HG02840 (cell line): ENCODE results near the gene RAMP2.
"Not testable (repeated sequence)": the region's sequence is repeated elsewhere in the genome, so short reads cannot be mapped to it uniquely, and the experiment has no call there.

Experiments
- ATAC-seq: cut with Tn5 transposase; IDR thresholded peaks from one replicate; pipeline ENCODE4 v1.9.1; 2021; ENCODE audit warnings: mild to moderate bottlenecking, moderate library complexity, moderate number of reproducible peaks; ENCODE audit not compliant: unreplicated experiment, low FRiP score

The RAMP2 gene, protein sequence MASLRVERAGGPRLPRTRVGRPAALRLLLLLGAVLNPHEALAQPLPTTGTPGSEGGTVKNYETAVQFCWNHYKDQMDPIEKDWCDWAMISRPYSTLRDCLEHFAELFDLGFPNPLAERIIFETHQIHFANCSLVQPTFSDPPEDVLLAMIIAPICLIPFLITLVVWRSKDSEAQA

DNA sequence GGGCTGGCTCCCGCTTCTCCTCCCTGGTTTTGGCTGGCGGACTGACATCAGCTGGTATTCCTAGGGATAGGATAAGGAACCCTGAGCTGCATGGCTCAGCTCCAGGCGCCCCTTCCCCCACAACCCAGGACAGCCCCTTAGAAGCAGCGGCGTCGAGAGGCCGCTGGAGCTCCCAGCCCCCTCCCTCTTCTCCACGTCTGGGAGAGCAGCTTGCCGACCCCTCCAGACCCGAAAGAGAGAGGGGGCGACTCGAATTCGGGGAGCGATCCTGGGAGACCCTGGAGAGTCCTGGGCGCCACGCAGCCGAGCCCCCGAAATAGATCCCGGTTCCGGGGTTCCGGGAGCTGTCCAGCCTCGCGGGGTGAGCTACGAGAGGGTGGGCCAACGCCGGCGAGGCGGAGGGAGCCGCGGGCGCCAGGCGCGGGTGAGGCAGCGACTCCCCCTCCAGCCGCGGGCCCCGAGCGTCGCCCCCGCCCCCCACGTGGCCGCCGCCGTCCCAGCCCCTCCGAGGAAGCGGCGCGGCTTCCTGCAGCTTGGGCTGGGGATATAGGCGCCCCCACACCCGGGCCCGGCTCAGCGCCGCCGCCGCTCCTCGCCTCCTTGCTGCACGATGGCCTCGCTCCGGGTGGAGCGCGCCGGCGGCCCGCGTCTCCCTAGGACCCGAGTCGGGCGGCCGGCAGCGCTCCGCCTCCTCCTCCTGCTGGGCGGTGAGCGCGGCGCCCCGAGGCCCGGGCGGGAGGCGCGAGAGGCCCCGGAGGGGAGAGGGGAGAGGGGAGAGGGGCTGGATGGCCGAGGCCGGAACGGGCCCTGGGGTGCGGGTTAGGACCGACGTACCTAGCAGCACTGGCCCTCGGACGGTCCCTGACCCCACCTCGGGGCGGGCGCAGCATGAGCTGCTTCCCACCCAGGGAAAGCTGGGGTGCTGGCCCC is at the start of gene RAMP2:
Gene RAMP2 (plus strand): TSS at position 576 of the 930 bp plus-strand sequence. CDS start 35 bp downstream, at position 611.
- no peak for ATAC-seq

DNA sequence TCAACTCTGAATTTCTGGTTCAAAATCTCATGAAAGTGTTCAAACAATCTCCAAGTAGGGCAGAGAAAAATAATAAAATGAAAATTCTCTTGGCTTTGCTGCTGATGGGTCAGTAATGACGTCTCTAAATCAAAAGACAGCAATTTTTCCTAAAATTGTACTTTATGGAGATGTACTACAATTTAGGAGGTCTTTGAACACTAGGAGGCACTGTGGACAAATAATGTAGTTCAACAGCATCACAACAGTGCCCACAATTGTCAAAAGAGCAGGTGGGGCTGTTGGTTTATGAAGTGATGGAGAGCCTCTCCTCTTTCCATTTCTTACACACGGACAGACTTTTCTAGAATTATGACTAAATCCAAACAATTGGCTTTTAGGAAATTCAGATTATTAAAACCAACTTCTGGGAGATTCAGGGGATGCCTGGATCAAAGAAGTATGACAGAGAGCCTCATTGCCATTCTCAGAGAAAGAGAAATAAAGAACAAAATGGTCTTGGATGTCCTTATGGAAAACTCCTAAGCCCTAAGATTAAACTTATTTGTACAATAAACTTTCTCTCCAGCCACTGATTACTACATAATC is 39.9 kb upstream of the RAMP2 start:
- no peak for ATAC-seq

DNA sequence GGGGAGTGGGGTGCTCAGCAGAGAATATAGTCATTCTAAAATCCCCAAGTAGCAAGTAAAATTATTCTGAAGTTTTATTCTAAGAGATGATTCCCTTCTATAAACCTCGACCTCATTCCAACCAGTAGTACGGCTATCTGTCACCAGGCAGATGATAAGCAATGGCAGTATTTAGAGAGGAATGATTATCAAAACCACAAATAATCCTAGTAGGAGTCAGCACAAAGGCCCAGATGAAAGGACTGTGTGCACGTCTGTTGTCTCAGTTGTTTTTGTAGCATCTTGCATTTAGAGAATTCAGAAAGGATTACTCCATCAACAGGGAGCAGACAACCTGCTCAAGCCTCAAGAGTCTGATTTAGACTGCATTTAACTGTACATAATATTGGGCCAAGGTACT is 37.4 kb upstream of the RAMP2 start:
- no peak for ATAC-seq

DNA sequence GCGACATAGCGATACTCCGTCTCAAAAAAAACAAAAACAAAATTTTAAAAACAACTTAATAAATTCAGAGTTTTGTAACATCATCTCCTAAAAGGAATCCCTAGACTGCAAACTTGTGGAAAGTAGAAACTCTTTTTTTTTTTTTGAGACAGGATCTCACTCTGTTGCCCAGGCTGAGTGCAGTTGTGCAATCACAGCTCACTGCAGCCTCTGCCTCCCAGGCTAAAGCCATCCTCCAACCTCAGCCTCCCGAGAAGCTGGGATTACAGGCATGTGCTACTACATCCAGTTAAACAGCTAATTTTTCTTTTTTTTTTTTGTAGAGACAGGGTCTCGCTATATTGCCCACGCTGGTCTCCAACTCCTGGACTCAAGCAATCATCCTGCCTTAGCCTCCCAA is 35.9 kb upstream of the RAMP2 start:
- ATAC-seq, result no peak

DNA sequence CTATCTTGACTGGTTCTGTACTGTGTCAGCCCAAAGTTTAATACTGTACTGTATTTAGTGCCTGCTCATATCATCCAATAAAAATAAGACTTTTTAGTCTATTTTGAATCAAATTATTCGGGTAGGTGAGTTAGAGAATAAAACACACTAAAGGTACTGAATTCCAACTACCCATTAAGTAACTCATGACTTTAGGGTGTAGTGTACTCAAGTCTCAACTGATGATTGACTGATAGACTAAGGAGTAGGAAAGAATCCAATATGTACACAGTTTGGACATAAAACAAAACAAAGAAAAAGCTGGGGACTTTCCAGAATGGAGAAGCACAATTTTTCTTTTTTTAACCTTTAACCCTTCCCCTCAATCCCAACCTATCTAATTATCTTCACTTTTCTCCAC is 20.3 kb upstream of the RAMP2 start:
- ATAC-seq, result no peak

DNA sequence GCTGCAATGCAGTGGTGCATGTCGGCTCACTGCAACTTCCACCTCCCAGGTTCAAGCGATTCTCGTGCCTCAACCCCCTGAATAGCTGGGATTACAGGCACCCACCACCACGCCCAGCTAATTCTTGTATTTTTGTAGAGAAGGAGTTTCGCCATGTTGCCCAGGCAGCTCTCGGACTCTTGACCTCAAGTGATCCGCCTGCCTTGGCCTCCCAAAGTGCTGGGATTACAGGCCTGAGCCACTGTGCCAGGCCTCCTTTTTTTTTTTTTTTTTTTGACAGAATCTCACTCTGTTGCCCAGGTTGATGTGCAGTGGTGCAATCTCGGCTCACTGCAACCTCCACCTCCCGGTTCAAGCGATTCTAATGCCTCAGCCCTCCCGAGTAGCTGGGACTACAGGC is 18.1 kb upstream of the RAMP2 start:
- ATAC-seq, result not testable (repeated sequence)

DNA sequence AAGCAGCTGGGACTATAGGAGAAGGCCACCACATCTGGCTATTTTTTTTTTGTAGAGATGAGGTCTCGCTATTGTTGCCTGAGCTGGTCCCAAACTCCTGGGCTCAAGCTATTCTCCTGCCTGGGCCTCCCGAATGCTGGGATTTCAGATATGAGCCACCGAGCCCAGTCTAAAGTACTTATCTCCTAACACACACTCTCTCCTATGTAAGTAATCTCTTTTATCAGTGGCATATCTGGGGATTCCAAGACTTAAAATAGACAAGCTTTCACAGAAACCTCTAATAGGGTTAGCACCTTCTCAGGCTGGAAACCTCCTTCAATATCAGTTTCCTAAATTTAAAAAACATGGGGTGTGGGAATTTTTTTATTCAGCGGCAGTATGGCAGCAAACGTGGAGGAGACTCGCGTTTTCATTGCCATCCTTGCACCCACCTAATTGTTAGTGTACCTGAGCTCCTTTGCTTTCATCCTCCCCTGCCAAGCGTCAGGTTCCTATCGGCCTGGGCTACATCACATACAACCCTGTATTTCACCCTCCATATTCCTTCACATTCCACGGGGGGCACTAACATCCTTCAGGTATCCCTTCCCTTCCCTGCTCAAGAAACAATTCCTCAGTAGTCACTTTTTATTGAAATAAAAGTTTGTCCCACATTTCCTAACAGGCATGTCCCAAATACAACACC is 17.3 kb upstream of the RAMP2 start:
- no peak for ATAC-seq

DNA sequence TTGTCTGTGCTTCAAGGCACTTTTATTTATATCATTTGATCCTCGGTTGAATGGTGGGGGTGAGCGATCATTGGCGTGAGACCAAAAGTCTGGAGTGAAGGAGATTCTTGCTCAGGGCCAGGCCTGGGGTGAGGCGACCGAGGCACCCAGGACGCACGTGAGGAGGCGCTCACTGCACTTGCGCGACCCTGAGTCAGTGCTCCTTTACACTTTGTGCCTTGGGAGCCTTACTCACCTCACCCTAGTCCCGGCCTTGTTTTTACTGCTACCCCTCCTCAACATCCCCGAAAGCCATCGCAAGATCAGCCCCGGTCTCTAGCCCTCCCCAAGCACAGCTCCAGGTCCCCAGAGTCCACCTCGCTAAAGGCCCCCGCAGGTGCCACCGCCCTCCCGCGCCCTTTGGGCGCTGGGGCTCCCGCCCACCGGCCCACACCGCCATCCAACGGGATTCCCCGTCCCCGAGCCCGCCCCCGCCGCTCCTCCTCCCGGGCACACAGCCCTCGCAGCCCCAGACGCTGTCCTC is 16.7 kb upstream of the RAMP2 start:
- peak; percentile 35 for ATAC-seq

DNA sequence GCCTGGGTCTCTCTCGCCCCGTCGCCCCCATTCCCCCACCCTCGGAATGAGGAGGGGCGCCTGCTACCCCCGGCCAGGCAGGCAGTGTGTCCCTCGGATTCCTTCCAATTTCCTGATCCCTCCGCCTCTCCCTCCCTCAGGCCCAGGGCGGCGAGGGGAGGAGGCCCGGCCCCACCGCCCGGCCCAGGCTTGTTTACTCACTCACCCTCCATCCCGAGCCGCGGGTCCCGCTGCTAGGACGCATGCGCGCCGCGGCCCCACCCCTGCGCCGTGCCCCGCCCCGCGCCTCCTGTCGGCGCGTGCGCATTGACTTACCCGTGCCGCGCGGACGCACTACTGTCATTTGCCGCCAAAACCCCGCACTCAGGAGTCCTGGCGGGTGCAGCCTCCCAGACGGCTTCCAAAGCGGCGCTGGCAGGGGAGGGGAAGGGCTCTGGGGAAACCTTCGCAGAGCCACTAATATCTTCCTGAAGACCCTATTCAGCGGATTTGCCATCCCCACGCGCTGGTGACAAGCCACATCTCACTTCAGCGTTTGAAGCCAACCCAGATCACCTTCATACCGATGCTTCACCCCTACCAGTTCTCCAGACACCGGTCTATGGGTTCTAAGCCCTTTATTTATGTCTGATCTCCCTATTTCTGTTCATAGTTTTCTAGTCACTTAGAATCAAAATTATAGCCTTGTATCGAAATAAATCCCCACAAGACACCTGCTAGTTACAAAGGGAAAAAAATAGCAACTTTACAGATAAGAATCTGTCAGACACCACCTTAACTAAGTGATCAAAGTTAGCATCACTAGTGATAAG is 16.0 kb upstream of the RAMP2 start, which contains the start of gene EZH1:
Gene EZH1 (minus strand): TSS at position 235 of the 812 bp plus-strand sequence. CDS start 16,099 bp downstream, outside the sequence.
- ATAC-seq, result peak; percentile 81

DNA sequence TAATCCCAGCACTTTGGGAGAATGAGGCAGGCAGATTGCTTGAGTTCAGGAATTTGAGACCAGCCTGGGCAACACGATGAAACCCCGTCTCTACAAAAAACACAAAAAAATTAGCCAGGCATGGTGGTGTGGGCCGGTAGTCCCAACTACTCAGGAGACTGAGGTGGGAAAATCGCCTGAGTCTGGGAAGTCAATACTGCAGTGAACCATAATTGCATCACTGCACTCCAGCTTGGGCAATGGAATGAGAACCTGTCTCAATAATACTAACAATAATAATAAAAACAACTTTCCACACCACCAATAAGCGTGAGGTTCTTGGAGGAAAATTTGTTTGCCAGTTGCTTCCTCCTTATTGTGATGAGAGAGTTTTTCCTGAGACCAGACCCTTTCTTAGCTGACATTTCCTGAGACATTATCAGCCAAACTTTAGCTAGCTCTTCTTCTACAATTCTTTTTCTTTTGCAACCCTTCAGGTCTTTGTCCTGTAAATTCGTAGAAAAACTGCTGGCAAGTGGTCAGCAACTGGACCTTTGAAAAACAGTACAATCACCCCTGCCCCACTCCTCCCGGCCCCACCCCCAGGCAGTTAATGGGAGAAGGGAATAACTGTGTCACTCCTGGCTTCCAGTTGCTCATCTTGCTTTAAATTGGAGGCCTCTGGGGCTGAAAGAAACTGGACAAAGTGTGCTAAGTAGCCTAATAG is 12.7 kb upstream of the RAMP2 start:
- no peak for ATAC-seq

DNA sequence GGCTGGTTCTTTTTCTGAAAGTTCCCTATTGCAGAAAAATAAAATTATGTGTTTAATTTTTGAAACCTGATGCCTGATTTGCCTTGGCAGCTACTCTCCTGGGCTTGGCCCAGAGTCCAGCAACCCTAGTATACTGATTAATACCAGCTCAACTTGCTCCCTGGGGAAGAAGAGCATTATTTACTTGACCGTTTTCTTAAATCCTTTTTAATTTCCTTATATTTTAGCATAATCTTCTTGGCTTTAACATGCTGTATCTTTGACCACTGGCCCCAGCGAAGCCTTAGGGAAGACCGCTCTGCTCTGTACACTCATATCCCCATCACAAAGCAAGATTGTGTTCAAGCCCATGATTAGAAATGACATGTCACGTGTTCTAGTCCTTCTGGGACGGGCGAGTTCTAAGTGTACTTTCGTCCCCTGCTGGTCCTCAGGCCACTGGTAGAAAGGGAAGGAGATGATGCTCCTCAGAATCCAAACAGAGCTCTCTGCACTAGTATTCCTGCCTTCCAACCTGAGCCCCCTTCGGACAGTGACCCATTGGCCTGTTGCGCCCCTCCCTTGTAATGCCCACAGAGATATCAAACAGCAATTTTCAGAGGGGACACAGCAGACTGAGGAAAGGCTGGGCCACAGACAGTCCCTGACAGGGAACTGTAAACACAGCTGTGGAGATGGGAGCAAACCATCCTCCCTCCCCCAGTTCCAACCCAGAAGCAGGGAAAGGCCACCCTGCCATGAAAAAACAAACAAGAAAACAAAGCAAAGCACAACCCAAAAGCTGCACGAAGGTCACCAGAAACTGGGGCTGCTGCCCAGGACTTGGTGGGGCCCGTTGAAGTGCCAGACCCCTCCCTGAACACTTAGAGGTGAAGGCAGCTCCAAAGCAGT is 11.9 kb upstream of the RAMP2 start:
- no peak for ATAC-seq

DNA sequence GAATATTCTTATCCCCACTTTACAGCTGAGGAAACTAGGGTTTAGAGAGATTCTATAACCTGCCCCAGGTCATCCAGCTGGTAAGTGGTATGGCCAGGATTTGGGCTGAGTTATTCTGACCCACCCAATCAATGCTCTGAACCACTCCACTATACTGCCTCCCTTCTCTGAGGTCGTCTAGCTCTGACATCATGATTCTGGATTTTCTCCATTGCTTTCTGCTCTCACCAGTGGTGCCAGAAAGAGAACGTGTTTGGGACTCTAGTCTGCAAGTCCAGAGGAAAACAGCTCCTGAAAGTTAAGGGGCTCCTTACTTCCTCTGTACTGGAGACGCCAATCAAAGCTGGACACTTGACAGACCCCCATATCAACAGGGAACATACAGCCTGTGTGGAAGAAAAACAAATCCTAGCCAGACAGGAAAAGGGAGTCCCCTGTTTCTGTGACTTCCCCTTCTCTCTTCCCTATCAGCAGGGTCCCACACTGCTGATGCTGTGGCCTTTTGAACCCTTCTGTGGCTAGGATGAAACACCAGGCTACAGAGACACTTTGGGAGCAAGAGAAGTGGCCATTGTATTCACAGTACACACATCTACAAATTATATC is 10.2 kb upstream of the RAMP2 start:
- no peak for ATAC-seq

DNA sequence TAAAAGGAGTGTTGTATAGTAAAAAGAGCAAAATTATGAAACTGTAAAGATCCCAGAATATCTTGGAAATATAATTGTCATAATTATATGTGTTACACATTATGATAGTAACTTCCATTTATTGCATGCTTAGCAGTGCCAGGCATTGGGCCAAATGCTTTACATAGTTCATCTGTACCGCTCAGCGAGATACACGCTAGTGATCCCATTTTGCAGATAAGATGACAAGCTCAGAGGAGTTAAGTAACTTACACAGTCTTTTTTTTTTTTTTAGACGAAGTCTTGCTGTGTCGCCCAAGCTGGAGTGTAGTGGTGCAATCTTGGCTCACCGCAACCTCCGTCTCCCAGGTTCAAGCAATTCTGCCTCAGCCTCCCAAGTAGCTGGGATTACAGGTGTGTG is 9.4 kb upstream of the RAMP2 start:
- ATAC-seq, result no peak

DNA sequence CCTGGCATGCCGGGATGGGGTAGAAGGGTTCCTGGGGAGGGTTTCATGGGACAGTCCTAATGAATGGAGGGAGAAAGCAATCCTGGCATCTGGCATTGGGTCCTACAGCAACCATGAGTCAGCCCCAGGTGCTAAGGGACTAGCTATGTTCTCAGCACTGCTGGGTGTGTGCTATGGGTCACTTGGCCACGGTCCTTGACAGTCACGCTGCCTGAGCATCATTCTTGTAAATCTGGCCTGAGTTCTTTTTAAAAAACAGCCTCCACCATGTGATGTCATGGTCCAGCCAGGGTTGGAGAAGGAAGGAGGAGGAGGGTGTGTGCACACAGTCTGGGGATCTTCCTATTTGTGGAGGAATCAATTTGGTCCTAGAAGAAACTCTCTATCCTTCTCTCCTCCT is 6.2 kb upstream of the RAMP2 start:
- no peak for ATAC-seq

DNA sequence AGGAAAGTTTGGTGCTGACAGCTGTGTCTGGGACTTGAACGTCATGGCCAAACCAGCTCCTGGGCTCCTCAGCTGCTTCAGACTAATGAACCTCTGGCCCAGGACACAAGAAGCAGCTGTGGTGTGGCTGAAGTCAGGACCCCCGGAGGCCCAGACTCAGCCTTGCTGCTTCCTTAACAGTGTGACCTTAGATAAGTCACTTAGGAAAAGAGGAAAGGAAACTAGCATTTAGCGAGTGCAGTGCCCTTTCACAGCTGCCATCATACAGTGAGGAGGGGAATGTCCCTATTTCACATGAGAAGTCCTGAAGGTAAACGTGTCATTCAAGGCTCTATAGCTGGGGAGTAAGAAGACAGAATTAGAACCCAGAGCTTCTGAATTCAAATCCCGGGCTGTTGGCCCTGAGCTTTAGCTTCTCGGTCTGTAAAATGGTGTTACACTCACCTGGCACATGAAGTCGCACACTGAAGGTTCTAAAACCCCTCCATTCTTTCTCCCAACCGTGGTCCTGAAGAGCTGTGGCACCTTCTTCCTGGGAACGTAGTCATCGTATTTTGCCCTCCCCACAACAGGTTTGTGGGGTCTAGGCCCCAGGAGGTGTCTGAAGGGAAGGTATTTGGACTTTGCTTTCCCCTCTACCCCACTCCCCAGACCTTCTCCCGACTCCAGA is 910 bp upstream of the RAMP2 start:
- no peak for ATAC-seq

DNA sequence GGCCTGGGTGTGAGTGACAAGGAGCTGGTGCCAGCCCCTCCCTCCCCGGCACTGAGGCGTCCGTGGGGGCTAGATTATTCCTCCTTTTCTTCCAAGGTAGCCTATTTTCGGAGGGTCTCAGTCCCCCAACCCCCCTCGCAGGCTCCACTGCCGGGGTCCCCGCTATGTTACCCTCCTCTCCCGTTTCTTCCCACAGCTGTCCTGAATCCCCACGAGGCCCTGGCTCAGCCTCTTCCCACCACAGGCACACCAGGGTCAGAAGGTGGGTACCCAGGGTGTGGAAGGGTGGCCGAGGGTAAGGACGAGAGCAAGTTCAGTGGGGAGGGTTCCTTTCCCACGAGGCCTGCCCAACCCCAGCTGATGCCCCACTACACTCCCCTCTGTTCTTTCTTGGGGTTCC is 611 bp downstream of the RAMP2 start:
- ATAC-seq, result no peak

DNA sequence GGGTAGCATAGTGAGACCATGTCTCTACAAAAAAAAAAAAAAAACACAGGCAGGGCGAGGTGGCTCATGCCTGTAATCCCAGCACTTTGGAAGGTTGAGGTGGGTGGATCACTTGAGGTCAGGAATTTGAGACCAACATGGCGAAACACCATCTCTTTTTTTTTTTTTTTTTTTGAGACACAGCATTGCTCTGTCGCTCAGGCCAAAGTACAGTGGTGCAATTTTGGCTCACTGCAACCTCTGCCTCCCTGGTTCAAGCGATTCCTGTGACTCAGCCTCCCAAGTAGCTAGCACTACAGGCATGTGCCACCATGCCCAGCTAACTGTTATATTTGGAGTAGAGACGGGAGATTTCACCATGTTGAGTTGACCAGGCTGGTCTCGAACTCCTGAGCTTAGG is 5.1 kb downstream of the RAMP2 start:
- no peak for ATAC-seq
